ENCODE measurements around the gene NFAT5. TPM values are rescaled to one million over a fixed set of nuclear protein-coding genes. Genes with fewer than 3 reads are reported as not detected.

NFAT5 gene
- total RNA-seq, 1 donor from 2014 or later = 41.0 TPM

DNA sequence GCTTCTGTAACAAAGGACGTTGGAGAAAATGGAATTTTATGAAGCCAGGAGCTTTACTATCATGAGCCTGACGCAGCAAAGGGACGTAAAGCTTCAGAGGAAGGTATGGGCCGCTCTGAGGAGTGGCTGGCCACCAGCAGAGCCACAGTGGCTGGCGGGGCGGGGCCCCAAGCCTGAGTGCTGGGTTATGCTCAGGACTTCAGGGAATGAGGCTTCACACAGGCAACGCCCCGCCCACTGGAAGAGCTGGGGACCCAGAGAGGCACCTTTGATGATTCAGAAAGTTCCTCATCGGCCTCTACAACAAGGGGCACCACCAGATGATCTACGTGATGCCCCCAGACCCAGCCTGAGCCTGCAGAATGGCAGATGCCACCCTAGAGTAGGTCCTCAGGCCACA is 180.2 kb downstream of the NFAT5 start:
- Mint-ChIP-seq H3K36me3 (ENCODE audit: low read depth) (peaks cover 36% of the 10 kb centered on the region), H3K27ac (ENCODE audit: unreplicated experiment) (no peak overlapping the region), H3K4me3 (ENCODE audit: unreplicated experiment) (no peak overlapping the region), H3K4me1 (ENCODE audit: low read depth) (peaks cover 21% of the 10 kb centered on the region), H3K27me3 (ENCODE audit: low read depth) (no peaks in the 10 kb centered on the region), H3K9me3 (ENCODE audit: low read depth) (no peaks in the 10 kb centered on the region)
- TF ChIP-seq, protein P1, sequence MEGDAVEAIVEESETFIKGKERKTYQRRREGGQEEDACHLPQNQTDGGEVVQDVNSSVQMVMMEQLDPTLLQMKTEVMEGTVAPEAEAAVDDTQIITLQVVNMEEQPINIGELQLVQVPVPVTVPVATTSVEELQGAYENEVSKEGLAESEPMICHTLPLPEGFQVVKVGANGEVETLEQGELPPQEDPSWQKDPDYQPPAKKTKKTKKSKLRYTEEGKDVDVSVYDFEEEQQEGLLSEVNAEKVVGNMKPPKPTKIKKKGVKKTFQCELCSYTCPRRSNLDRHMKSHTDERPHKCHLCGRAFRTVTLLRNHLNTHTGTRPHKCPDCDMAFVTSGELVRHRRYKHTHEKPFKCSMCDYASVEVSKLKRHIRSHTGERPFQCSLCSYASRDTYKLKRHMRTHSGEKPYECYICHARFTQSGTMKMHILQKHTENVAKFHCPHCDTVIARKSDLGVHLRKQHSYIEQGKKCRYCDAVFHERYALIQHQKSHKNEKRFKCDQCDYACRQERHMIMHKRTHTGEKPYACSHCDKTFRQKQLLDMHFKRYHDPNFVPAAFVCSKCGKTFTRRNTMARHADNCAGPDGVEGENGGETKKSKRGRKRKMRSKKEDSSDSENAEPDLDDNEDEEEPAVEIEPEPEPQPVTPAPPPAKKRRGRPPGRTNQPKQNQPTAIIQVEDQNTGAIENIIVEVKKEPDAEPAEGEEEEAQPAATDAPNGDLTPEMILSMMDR (IDR thresholded peaks at IDR 0.05) = no peak
- peak; percentile 48 for DNase-seq (ENCODE audit: low spot score)

DNA sequence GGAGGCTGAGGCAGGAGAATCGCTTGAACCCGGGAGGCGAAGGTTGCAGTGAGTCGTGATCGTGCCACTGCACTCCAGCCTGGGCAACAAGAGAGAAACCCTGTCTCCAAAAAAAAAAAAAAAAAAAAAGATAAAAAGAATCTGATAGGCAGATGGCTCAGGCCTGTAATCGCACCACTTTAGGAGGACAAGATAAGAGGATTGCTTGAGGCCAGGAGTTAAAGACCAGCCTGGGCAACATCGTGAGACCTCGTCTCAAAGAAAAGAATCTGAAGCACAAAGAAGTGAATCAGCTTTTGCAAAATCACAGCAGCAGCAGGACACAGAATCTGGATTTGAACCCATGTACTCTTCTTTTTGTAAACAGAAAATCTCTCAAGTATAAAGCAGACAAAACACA is 181.3 kb downstream of the NFAT5 start:
- no peak overlapping the region for H3K27ac Mint-ChIP-seq (ENCODE audit: unreplicated experiment)
- TF ChIP-seq, protein P1 (IDR thresholded peaks at IDR 0.05) = no peak
- H3K27me3 Mint-ChIP-seq (ENCODE audit: low read depth) = no peaks in the 10 kb centered on the region
- no peak overlapping the region for H3K4me3 Mint-ChIP-seq (ENCODE audit: unreplicated experiment)
- no peak for DNase-seq (ENCODE audit: low spot score)
- no peaks in the 10 kb centered on the region for H3K9me3 Mint-ChIP-seq (ENCODE audit: low read depth)
- peaks cover 38% of the 10 kb centered on the region for H3K36me3 Mint-ChIP-seq (ENCODE audit: low read depth)
- H3K4me1 Mint-ChIP-seq (ENCODE audit: low read depth) = peaks cover 11% of the 10 kb centered on the region

DNA sequence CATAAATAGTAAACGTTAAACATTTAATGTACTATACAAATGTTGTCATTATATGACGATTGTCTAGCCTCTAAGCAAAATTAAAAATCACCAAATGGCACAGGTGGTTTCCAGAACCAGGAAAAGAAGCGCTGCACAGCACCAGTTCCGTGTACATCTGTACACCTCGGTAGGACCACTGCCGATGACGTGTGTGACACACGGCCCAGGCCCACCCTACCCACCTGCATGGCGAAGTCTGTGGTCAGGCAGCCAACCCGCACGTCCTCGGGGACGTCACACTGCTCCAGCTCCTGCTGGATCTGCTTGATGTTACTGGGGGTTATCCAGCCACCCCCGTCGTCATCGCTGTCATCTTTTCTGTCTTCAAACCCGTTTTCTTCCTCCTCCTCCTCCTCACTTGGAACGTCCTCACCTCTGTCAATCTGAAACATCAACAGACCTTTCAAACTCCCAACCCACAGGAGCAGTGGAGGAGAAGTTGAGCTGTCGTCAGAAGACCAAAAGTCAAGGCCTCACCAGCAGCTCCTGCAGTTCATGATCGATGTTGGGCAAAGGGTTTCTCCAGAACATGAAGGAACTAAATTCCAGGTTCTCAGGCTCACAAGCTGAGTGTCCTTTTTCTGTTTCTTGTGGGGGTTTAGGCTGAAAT is 183.1 kb downstream of the NFAT5 start:
- H3K9me3 Mint-ChIP-seq (ENCODE audit: low read depth) = no peaks in the 10 kb centered on the region
- no peaks in the 10 kb centered on the region for H3K27me3 Mint-ChIP-seq (ENCODE audit: low read depth)
- TF ChIP-seq, protein P1 (IDR thresholded peaks at IDR 0.05) = no peak
- H3K36me3 Mint-ChIP-seq (ENCODE audit: low read depth) = peaks cover 39% of the 10 kb centered on the region
- H3K4me1 Mint-ChIP-seq (ENCODE audit: low read depth) = peaks cover 19% of the 10 kb centered on the region
- no peak overlapping the region for H3K27ac Mint-ChIP-seq (ENCODE audit: unreplicated experiment)
- DNase-seq (ENCODE audit: low spot score) = no peak
- H3K4me3 Mint-ChIP-seq (ENCODE audit: unreplicated experiment) = no peak overlapping the region

DNA sequence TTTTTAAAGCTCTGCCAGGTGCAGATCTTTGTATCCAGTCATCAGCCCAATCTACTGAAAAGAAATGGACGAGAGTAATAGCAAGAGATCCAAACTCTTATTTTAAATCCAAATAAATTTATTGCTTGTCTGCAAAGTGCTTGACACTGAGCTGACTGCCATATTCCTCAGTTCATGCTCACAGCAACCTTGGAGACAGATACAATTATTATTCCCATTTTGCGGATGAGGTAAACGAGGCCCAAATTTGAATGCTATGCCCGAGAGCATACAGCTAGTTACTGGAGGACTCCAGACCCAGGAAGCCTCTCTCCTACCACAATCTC is 188.3 kb downstream of the NFAT5 start:
- no peaks in the 10 kb centered on the region for H3K9me3 Mint-ChIP-seq (ENCODE audit: low read depth)
- TF ChIP-seq, protein P1 (IDR thresholded peaks at IDR 0.05) = no peak
- DNase-seq (ENCODE audit: low spot score) = no peak
- no peaks in the 10 kb centered on the region for H3K27me3 Mint-ChIP-seq (ENCODE audit: low read depth)
- peak overlapping the region; percentile 96 for H3K27ac Mint-ChIP-seq (ENCODE audit: unreplicated experiment)
- peaks cover 26% of the 10 kb centered on the region for H3K4me1 Mint-ChIP-seq (ENCODE audit: low read depth)
- H3K36me3 Mint-ChIP-seq (ENCODE audit: low read depth) = peaks cover 12% of the 10 kb centered on the region
- peak overlapping the region; percentile 100 for H3K4me3 Mint-ChIP-seq (ENCODE audit: unreplicated experiment)

Small RNA genes lying within 50 kb of the gene (microRNA-seq; reads per million reads assigned to microRNA genes)
- gene MIR1538 (ENCODE audit: borderline number of aligned reads) = 1.7 reads per million

Other genes with a start within 250 kb of the NFAT5 start
- gene PDF, start 235.4 kb upstream of the NFAT5 start, total RNA-seq = 11.5 to 16.2 TPM (median 15.3 TPM) in 3 replicates
- 34.1 to 45.7 TPM (median 36.8 TPM) in 3 replicates for gene COG8, start 226.4 kb upstream of the NFAT5 start, total RNA-seq
- 17.2 to 28.8 TPM (median 18.6 TPM) in 3 replicates for gene NIP7, start 226.2 kb upstream of the NFAT5 start, total RNA-seq
- gene TMED6, start 214.2 kb upstream of the NFAT5 start, total RNA-seq = 0.38 to 0.65 TPM (median 0.55 TPM) in 3 replicates
- 27.1 to 27.9 TPM (median 27.7 TPM) in 3 replicates for gene TERF2, start 180.0 kb upstream of the NFAT5 start, total RNA-seq
- gene CYB5B, start 141.3 kb upstream of the NFAT5 start, total RNA-seq = 67.3 to 75.5 TPM (median 71.8 TPM) in 3 replicates
- gene NQO1, start 160.6 kb downstream of the NFAT5 start, total RNA-seq = 64.3 to 345 TPM (median 68.8 TPM) in 3 replicates
- gene NOB1, start 189.0 kb downstream of the NFAT5 start, total RNA-seq = 23.9 to 25.7 TPM (median 25.3 TPM) in 3 replicates
- 37.9 to 41.2 TPM (median 39.9 TPM) in 3 replicates for gene WWP2, start 196.4 kb downstream of the NFAT5 start, total RNA-seq